SJSA1 (cell line): ENCODE data around the gene CDK15. TPM values are rescaled to one million over a fixed set of nuclear protein-coding genes. Genes with fewer than 3 reads are reported as not detected.
A peak's percentile ranks its signal among the peaks of the same experiment; 100 is the strongest.

ENCODE experiments used
- DNase-seq, 2 experiments: peaks; one replicate each; pipeline ENCODE4 v3.0.0-alpha.2; 2015 to 2020; ENCODE audit warnings: low spot score in 2 of 2, low read depth in 1 of 2
- H3K27ac ChIP-seq: fragments of 250-450 bp; sonication (Bioruptor Pico); 2 replicates; pipeline ENCODE4 v1.5.1; 2020; ENCODE audit warnings: mild to moderate bottlenecking, moderate library complexity
- H3K27me3 ChIP-seq: fragments of 250-450 bp; sonication (Bioruptor Pico); replicated peaks from 2 replicates; pipeline ENCODE4 v1.5.1; 2020; ENCODE audit warnings: mild to moderate bottlenecking, moderate library complexity
- H3K36me3 ChIP-seq: fragments of 250-450 bp; sonication (Bioruptor Pico); 2 replicates; pipeline ENCODE4 v1.5.1; 2020; ENCODE audit warnings: mild to moderate bottlenecking
- H3K4me1 ChIP-seq: fragments of 250-450 bp; sonication (Bioruptor Pico); replicated peaks from 2 replicates; pipeline ENCODE4 v1.6.1; 2021; ENCODE audit warnings: mild to moderate bottlenecking
- H3K4me3 ChIP-seq: fragments of 250-450 bp; sonication (Bioruptor Pico); 2 replicates; pipeline ENCODE4 v1.5.1; 2020; ENCODE audit warnings: mild to moderate bottlenecking
- H3K9me3 ChIP-seq: fragments of 250-450 bp; sonication (Bioruptor Pico); replicated peaks from 2 replicates; pipeline ENCODE4 v1.5.1; 2020; ENCODE audit warnings: mild to moderate bottlenecking
- total RNA-seq: library from RNA; depleted of rRNA; stranded (reverse); fragments of >200 nt; shearing (Covaris generic); gene quantifications from 2 replicates; pipeline ENCODE4 v1.2.3, GENCODE V29; 2014

CDK15 gene
- total RNA-seq, 1 experiment from 2014 or later = 29.4 TPM

- Histone ChIP-seq H3K36me3 (no peaks in the 10 kb centered on the region), H3K9me3 (no peaks in the 10 kb centered on the region), H3K4me1 (peaks cover 53% of the 10 kb centered on the region), H3K27me3 (no peaks in the 10 kb centered on the region), H3K27ac (peak overlapping the region; percentile 98), H3K4me3 (no peak overlapping the region)
- no peak for DNase-seq
These were observed 46.1 kb downstream of the CDK15 start for GRCh38 chr2:201852462-201852861.

- Histone ChIP-seq H3K4me1 (peaks cover 50% of the 10 kb centered on the region), H3K27ac (peak overlapping the region; percentile 98)
These were observed 46.6 kb downstream of the CDK15 start for GRCh38 chr2:201852878-201853415.

DNA sequence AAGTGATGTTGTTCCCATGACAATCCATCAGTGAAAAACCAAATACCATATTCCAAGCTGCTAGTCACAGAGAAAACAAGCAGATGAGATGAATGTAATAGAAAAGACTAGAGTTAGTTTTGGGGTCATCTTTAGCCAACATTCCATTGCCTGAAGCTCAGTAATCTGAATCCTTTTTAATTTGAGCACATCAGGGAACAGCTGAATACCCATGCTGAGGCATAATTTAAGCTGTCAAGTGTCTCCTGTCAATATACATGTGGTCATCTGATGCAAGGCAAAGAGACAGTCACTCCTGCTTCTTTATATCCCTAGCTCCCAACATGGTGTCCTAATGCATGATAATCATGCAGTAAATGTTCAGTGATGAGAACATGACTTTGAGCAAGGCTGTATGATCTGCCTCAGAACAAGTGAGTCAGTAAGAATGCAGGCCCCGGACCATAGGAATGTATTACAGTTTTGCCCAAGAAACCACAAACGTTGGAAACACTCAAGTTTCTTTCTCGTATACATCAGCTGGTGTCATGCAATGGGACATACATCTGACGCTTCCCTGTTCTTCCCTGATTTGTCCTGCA, 48.0 kb downstream of the CDK15 start:
- Histone ChIP-seq H3K4me3 (peak overlapping the region; percentile 21), H3K36me3 (no peaks in the 10 kb centered on the region), H3K9me3 (no peaks in the 10 kb centered on the region), H3K27ac (peak overlapping the region; percentile 98), H3K27me3 (no peaks in the 10 kb centered on the region), H3K4me1 (peaks cover 51% of the 10 kb centered on the region)
- DNase-seq = peak; percentile 88 to 93

More at GRCh38 chr2:201852878-201853415, 46.6 kb downstream of the CDK15 start:
- DNase-seq = peak in 1 of 2 experiments; percentile 66
- no peak overlapping the region for H3K4me3 ChIP-seq
- no peaks in the 10 kb centered on the region for H3K27me3 ChIP-seq
- no peaks in the 10 kb centered on the region for H3K9me3 ChIP-seq
- H3K36me3 ChIP-seq = no peaks in the 10 kb centered on the region

DNA sequence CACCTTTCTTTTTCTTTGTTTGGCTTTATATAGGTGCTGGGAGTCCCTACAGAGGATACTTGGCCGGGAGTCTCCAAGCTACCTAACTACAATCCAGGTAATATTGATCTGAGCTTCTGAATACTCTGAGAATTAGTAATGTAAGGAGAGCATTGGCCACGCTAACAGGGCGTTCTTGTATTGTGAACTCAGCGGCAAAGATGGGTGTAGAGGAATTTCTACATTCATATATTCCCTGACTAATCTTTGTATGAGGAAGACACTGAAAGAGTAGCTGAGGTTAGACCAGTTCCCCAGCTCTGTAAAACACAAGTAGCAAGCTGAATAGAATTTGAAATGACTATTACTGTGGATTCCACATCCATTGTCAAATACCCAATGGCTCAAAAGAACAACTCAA, 48.5 kb downstream of the CDK15 start:
- Histone ChIP-seq H3K27ac (peak overlapping the region; percentile 98), H3K27me3 (no peaks in the 10 kb centered on the region), H3K4me1 (peaks cover 56% of the 10 kb centered on the region), H3K4me3 (peak overlapping the region; percentile 21), H3K9me3 (no peaks in the 10 kb centered on the region), H3K36me3 (no peaks in the 10 kb centered on the region)
- DNase-seq = no peak

- no peak for DNase-seq
- Histone ChIP-seq H3K27me3 (no peaks in the 10 kb centered on the region), H3K36me3 (no peaks in the 10 kb centered on the region), H3K4me1 (peaks cover 61% of the 10 kb centered on the region), H3K4me3 (peak overlapping the region; percentile 21), H3K9me3 (no peaks in the 10 kb centered on the region), H3K27ac (peak overlapping the region; percentile 98)
These were observed 49.0 kb downstream of the CDK15 start for GRCh38 chr2:201855356-201855755.

DNA sequence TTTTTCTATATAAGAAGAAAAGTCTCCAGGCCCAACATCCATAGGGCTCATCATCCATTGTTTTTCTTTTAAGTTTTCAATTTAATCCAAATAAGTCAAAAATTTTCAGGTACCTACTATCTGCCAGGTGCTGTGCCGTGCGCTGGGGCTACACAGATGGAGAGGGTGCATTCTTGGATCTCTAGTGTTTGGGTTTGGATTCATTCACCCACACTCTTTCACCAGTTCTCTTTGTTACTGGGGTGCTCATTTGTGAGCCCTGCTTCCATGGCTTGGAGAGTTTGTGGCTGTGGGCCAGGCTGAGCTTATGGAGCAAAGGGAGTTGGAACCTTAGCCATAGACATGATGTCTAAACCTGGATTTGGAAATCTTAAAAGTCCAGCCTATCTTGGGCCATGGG, 51.0 kb downstream of the CDK15 start:
- peaks cover 64% of the 10 kb centered on the region for H3K4me1 ChIP-seq
- no peaks in the 10 kb centered on the region for H3K27me3 ChIP-seq
- no peak overlapping the region for H3K27ac ChIP-seq
- no peaks in the 10 kb centered on the region for H3K36me3 ChIP-seq
- DNase-seq = no peak
- no peaks in the 10 kb centered on the region for H3K9me3 ChIP-seq
- no peak overlapping the region for H3K4me3 ChIP-seq

GRCh38 chr2:201858281-201859184, 52.2 kb downstream of the CDK15 start:
- DNase-seq = no peak
- no peak overlapping the region for H3K27ac ChIP-seq

DNA sequence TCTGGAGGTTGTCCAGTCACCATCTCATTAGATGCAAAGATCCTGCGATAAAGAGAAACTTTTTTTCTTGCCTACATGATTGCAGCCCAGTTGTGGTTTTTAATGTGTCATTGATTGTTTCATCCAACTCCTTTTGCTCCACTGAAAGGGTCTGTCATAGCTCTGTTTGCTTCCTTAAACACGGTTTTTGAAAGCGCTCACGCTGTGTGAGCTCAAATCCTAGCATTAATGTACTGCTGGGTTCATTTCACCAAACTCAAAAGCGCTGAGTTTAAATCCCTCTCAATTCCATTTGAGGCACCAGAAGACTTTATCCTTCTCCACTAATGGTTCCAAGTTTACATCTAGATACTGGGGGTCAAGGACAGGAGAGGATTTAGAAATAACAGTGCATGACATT, 53.6 kb downstream of the CDK15 start:
- DNase-seq = peak in 1 of 2 experiments; percentile 52
- Histone ChIP-seq H3K4me1 (peaks cover 38% of the 10 kb centered on the region), H3K27me3 (no peaks in the 10 kb centered on the region), H3K27ac (peak overlapping the region; percentile 34), H3K9me3 (no peaks in the 10 kb centered on the region), H3K4me3 (no peak overlapping the region), H3K36me3 (no peaks in the 10 kb centered on the region)

More at GRCh38 chr2:201858281-201859184, 52.2 kb downstream of the CDK15 start:
- Histone ChIP-seq H3K4me1 (peaks cover 52% of the 10 kb centered on the region), H3K36me3 (no peaks in the 10 kb centered on the region), H3K9me3 (no peaks in the 10 kb centered on the region), H3K27me3 (no peaks in the 10 kb centered on the region), H3K4me3 (no peak overlapping the region)

DNA sequence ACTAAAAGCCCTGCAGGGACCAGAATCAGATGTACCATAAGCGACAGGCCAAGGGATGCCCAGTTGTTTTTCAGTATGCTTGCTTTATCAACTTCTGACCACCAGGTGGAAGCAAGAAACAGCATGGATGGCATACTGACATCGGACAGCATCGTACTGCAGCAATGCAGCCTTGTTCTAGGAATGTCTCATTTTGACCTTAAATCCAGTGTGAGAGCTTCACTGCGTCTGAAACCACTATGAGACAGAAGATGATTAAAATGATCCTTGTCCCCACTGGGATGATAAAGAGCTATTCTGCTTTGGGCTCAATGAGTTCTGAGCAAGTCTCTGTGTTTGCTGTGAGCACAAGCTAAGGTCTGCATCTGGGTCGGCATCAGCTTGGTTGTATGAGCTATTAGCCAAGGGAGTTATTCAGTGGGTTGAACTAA, 54.3 kb downstream of the CDK15 start:
- no peaks in the 10 kb centered on the region for H3K36me3 ChIP-seq
- peak; percentile 64 to 75 for DNase-seq
- H3K4me1 ChIP-seq = peaks cover 35% of the 10 kb centered on the region
- no peak overlapping the region for H3K4me3 ChIP-seq
- H3K27me3 ChIP-seq = no peaks in the 10 kb centered on the region
- H3K9me3 ChIP-seq = no peaks in the 10 kb centered on the region
- no peak overlapping the region for H3K27ac ChIP-seq

GRCh38 chr2:201862843-201863242, 56.5 kb downstream of the CDK15 start:
- peaks cover 33% of the 10 kb centered on the region for H3K4me1 ChIP-seq
- H3K27ac ChIP-seq = no peak overlapping the region
- no peak for DNase-seq
- H3K9me3 ChIP-seq = no peaks in the 10 kb centered on the region
- no peak overlapping the region for H3K4me3 ChIP-seq
- H3K36me3 ChIP-seq = no peaks in the 10 kb centered on the region
- no peaks in the 10 kb centered on the region for H3K27me3 ChIP-seq

- Histone ChIP-seq H3K9me3 (no peaks in the 10 kb centered on the region), H3K27ac (no peak overlapping the region), H3K27me3 (no peaks in the 10 kb centered on the region), H3K4me1 (peaks cover 11% of the 10 kb centered on the region), H3K4me3 (no peak overlapping the region), H3K36me3 (no peaks in the 10 kb centered on the region)
- DNase-seq = no peak
These were observed 60.5 kb downstream of the CDK15 start for GRCh38 chr2:201866643-201867473.

- Histone ChIP-seq H3K9me3 (no peaks in the 10 kb centered on the region), H3K4me1 (no peaks in the 10 kb centered on the region; the same call in 1 of the 2 replicates), H3K36me3 (0 out of 2 replicates have a peak, but pooled peaks cover 2% of the 10 kb centered on the region), H3K4me3 (no peak overlapping the region), H3K27me3 (no peaks in the 10 kb centered on the region), H3K27ac (no peak overlapping the region)
- no peak for DNase-seq
These were observed 65.1 kb downstream of the CDK15 start for GRCh38 chr2:201871471-201871870.

- Histone ChIP-seq H3K4me1 (no peaks in the 10 kb centered on the region), H3K27me3 (no peaks in the 10 kb centered on the region), H3K36me3 (0 out of 2 replicates have a peak, but pooled peaks cover 2% of the 10 kb centered on the region), H3K4me3 (no peak overlapping the region), H3K27ac (no peak overlapping the region), H3K9me3 (no peaks in the 10 kb centered on the region)
- no peak for DNase-seq
These were observed 66.3 kb downstream of the CDK15 start for GRCh38 chr2:201872591-201872990.
